GM12878 (cell line): ENCODE results near the gene EP400. TPM values are rescaled to one million over a fixed set of nuclear protein-coding genes. Genes with fewer than 3 reads are reported as not detected.

Experiments used
- ATAC-seq: fragments of 200-7000 bp; cut with Tn5 transposase; 3 replicates; pipeline ENCODE4 v1.9.1; 2020; ENCODE audit warnings: mild to moderate bottlenecking, moderate library complexity
- BruUV-seq: library from RNA; stranded (reverse); fragments of 400-500 nt; replicated peaks from 2 replicates; lab custom pipeline; 2021; lab: Mats Ljungman, UMichigan
- CTCF ChIA-PET: fragments of 300-600 bp; sonication (Branson Sonifier 250); formaldehyde crosslinking; extraction: SDS; loops from one replicate; lab custom pipeline; 2021; ENCODE audit warnings: inconsistent platforms; lab: Yijun Ruan, JAX
- POLR2A ChIA-PET: fragments of 350-600 bp; formaldehyde crosslinking; extraction: SDS; loops from one replicate; lab custom pipeline; 2021; ENCODE audit warnings: inconsistent platforms; lab: Charles Lee
- RAD21 ChIA-PET: fragments of 300-600 bp; sonication (Branson Sonifier 250); formaldehyde crosslinking; loops from one replicate; lab custom pipeline; 2023; ENCODE audit warnings: antibody characterized with exemption; ENCODE audit not compliant: unreplicated experiment; lab: Charles Lee
- SMC1A ChIA-PET: fragments of 300-600 bp; sonication (Branson Sonifier 250); formaldehyde crosslinking; loops from one replicate; lab custom pipeline; 2023; ENCODE audit not compliant: unreplicated experiment, uncharacterized antibody; lab: Charles Lee
- DNase-seq: peaks from one replicate; pipeline ENCODE4 v3.0.0-alpha.2; 2011; ENCODE audit warnings: low read depth, low spot score
- FAIRE-seq: peaks from 3 replicates; lab custom pipeline; 2011; peaks lifted over from hg19 to GRCh38; lab: Jason Lieb, UNC
- H2AFZ ChIP-seq: 2 replicates; pipeline ENCODE4 v1.6.0; 2011; ENCODE audit warnings: low read depth, low read length, control low read depth; ENCODE audit not compliant: control insufficient read depth
- H3K27ac ChIP-seq: 2 replicates; pipeline ENCODE4 v1.5.1; 2011; ENCODE audit warnings: control low read depth; ENCODE audit not compliant: control insufficient read depth, insufficient read depth
- H3K27me3 ChIP-seq, 2 experiments: replicated peaks in 1 of 2; 2 replicates each; pipeline versions ENCODE4 v1.6.0 to v1.6.1; 2011; ENCODE audit warnings: low read length in 1 of 2; ENCODE audit not compliant: control insufficient read depth in 2 of 2, insufficient read depth in 2 of 2
- H3K36me3 ChIP-seq, 2 experiments: 2 replicates each; pipeline ENCODE4 v1.5.1; 2011; ENCODE audit warnings: low read length in 1 of 2; ENCODE audit not compliant: control insufficient read depth in 2 of 2, insufficient read depth in 2 of 2
- H3K4me1 ChIP-seq: 2 replicates; pipeline ENCODE4 v1.6.1; 2011; ENCODE audit warnings: mild to moderate bottlenecking, low read length, moderate library complexity, mixed read lengths; ENCODE audit not compliant: control insufficient read depth, insufficient read depth
- H3K4me2 ChIP-seq: 2 replicates; pipeline ENCODE4 v1.6.0; 2011; ENCODE audit warnings: control low read depth; ENCODE audit not compliant: control insufficient read depth, insufficient read depth
- H3K4me3 ChIP-seq: fragments of 200-600 bp; sonication (generic); 2 replicates; pipeline ENCODE4 v1.5.1; 2016
- H3K79me2 ChIP-seq: 2 replicates; pipeline ENCODE4 v1.6.0; 2011; ENCODE audit warnings: low read length; ENCODE audit not compliant: control insufficient read depth, insufficient read depth
- H3K9ac ChIP-seq: 2 replicates; pipeline ENCODE4 v1.8.0; 2011; ENCODE audit warnings: low read length, control low read depth, mixed read lengths; ENCODE audit not compliant: control insufficient read depth, insufficient read depth
- H3K9me3 ChIP-seq: replicated peaks from 3 replicates; pipeline ENCODE4 v1.5.1; 2011; ENCODE audit warnings: mild to moderate bottlenecking, low read length; ENCODE audit not compliant: control insufficient read depth, insufficient read depth
- H4K20me1 ChIP-seq: 2 replicates; pipeline ENCODE4 v1.6.0; 2011; ENCODE audit not compliant: control insufficient read depth, insufficient read depth
- BCL3 ChIP-seq: IDR thresholded peaks from 2 replicates; pipeline ENCODE4 v1.6.1; 2011; ENCODE audit warnings: borderline replicate concordance, low read depth, mild to moderate bottlenecking, moderate library complexity, low read length; ENCODE audit not compliant: insufficient read depth, poor library complexity, severe bottlenecking
- BRCA1 ChIP-seq: IDR thresholded peaks from 2 replicates; pipeline ENCODE4 v1.6.1; 2011; ENCODE audit warnings: low read depth, low read length, improper control_type of control experiment
- CTCF ChIP-seq, 3 experiments: IDR thresholded peaks in 2 of 3; conservative IDR thresholded peaks in 1 of 3; 2 replicates each; pipeline ENCODE4 v1.5.1; 2011; ENCODE audit warnings: low read depth in 3 of 3, low read length in 3 of 3, mild to moderate bottlenecking in 3 of 3, control low read depth in 2 of 3, moderate library complexity in 2 of 3, inconsistent platforms in 1 of 3, mixed read lengths in 1 of 3; ENCODE audit not compliant: control insufficient read depth in 2 of 3, insufficient read depth in 1 of 3; ENCODE audit errors: extremely low read depth in 1 of 3
- DPF2 ChIP-seq: fragments of 450-650 bp; IDR thresholded peaks from 2 replicates; pipeline ENCODE4 v1.6.1; 2017; ENCODE audit warnings: mild to moderate bottlenecking
- NFXL1 ChIP-seq: fragments of 450-650 bp; IDR thresholded peaks from 2 replicates; pipeline ENCODE4 v1.6.1; 2017; ENCODE audit warnings: antibody characterized with exemption, mild to moderate bottlenecking, borderline replicate concordance
- PBX3 ChIP-seq: IDR thresholded peaks from 2 replicates; pipeline ENCODE4 v1.6.1; 2011; ENCODE audit warnings: mild to moderate bottlenecking, low read depth, low read length, moderate library complexity; ENCODE audit not compliant: insufficient replicate concordance
- POLR2A ChIP-seq: IDR thresholded peaks from 2 replicates; pipeline ENCODE4 v1.6.1; 2011; ENCODE audit warnings: low read depth, mild to moderate bottlenecking, low read length
- RCOR1 ChIP-seq: conservative IDR thresholded peaks from 2 replicates; pipeline ENCODE4 v1.6.1; 2012; ENCODE audit warnings: low read depth, low read length, improper control_type of control experiment
- REST ChIP-seq: IDR thresholded peaks from 2 replicates; pipeline ENCODE4 v1.6.1; 2012; ENCODE audit warnings: mild to moderate bottlenecking, low read depth, low read length
- SIN3A ChIP-seq: IDR thresholded peaks from 2 replicates; pipeline ENCODE4 v1.6.1; 2012; ENCODE audit warnings: low read depth, low read length, improper control_type of control experiment
- SRF ChIP-seq, 2 experiments: IDR thresholded peaks; 2 replicates each; pipeline ENCODE4 v1.6.1; 2011; ENCODE audit warnings: low read depth in 2 of 2, low read length in 2 of 2, mild to moderate bottlenecking in 1 of 2, moderate library complexity in 1 of 2
- TBL1XR1 ChIP-seq: IDR thresholded peaks from 2 replicates; pipeline ENCODE4 v1.6.1; 2012; ENCODE audit warnings: low read depth, low read length, improper control_type of control experiment
- TCF3 ChIP-seq: IDR thresholded peaks from 2 replicates; pipeline ENCODE4 v1.6.1; 2012; ENCODE audit warnings: low read depth, mild to moderate bottlenecking, low read length, borderline replicate concordance; ENCODE audit not compliant: insufficient read depth
- ZNF274 ChIP-seq: IDR thresholded peaks from one replicate; pipeline ENCODE4 v1.8.0; 2011; ENCODE audit not compliant: insufficient read length, insufficient read depth
- WGBS: methylation state at CpG from one replicate; pipeline ENCODE4 v1.1.6; 2016; ENCODE audit warnings: low lambda C conversion rate; ENCODE audit not compliant: insufficient replicate concordance, insufficient coverage; ENCODE audit errors: missing lambda C conversion rate; 5-methylcytosine and 5-hydroxymethylcytosine counted together
- in situ Hi-C: fragments of 300-500 bp; cut with MboI; formaldehyde crosslinking; loops from 9 replicates; pipeline ENCODE4 v1.14.3; 2018; ENCODE audit warnings: mixed read lengths
- intact Hi-C: fragments of 100-400 bp; cut with micrococcal nuclease; formaldehyde crosslinking; loops from one replicate; pipeline ENCODE4 v1.14.2; 2022; ENCODE audit not compliant: unreplicated experiment
- polyA plus RNA-seq, 11 experiments: library from polyadenylated mRNA; depleted of rRNA in 4 of 11; unstranded in 6 of 11; stranded (reverse) in 5 of 11; fragments of >200 nt; fragmentation: Nextera tagmentation in 4 of 11; fragmentation: Illumina TruSeq in 1 of 11; extraction: Ambion mirVana in 4 of 11; extraction: Trizol in 1 of 11; gene quantifications; 1 replicate in 1 of 11; 2 replicates in 10 of 11; pipeline versions ENCODE4 v1.2.1 to v1.2.3, GENCODE V29; 2011 to 2016; ENCODE audit warnings: inconsistent platforms in 2 of 11, missing spikeins in 2 of 11, low read depth in 1 of 11
- total RNA-seq, 4 experiments: library from RNA; depleted of rRNA in 3 of 4; stranded (reverse); fragments of >200 nt in 3 of 4; fragmentation: Illumina TruSeq in 1 of 4; extraction: Trizol in 1 of 4; gene quantifications; 2 replicates each; pipeline versions ENCODE4 v1.2.1 to v1.2.3, GENCODE V29; 2013 to 2021

EP400 gene
- total and polyA plus RNA-seq, 10 of the 15 experiments (the other 5 are each of a cell fraction or from before 2014, with no cell fraction given) = 3.8 to 44.2 (median 8.4) TPM

- TF ChIP-seq NFXL1 (no peak), SRF (IDR thresholded peaks at IDR 0.05; ENCODE audit: low read depth in 2 of 2, low read length in 2 of 2) (no peak), BCL3 (no peak), REST (no peak), RCOR1 (no peak)
- TF ChIP-seq, all 136 proteins: peak for 0
These were observed 3.0 kb upstream of the EP400 start (continued) for GRCh38 chr12:131946757-131947156.

- Histone ChIP-seq H2AFZ (no peak overlapping the region), H3K4me2 (no peak overlapping the region), H3K27me3 (no peaks in the 10 kb centered on the region), H3K27ac (no peak overlapping the region), H3K4me1 (peaks cover 3% of the 10 kb centered on the region; the same call in 1 of the 2 replicates), H3K79me2 (peaks cover 19% of the 10 kb centered on the region), H4K20me1 (no peaks in the 10 kb centered on the region), H3K4me3 (no peak overlapping the region), H3K9ac (no peak overlapping the region), H3K9me3 (no peaks in the 10 kb centered on the region), H3K36me3 (no peaks in the 10 kb centered on the region; a peak in 3 of 4 replicates)
- ChIA-PET SMC1A (no interaction called here), POLR2A (interaction anchor here (0.7 kb wide), 1 partner anchor 20 kb away, joined by 4 read pairs; no protein-coding TSS in a partner anchor), CTCF (no interaction called here), RAD21 (no interaction called here)
- no TSS peak for BruUV-seq
- ATAC-seq (no peak), FAIRE-seq (no peak), DNase-seq (no peak)
- in situ Hi-C loops (no loop called here), intact Hi-C loops (loop anchor here (2.0 kb wide), 1 partner anchor 19 kb away; the partner anchor contains the start of gene PUS1)
- 78% methylated on average over 8 of the region's 8 CpGs for WGBS
- TF ChIP-seq BRCA1 (no peak), TBL1XR1 (no peak), ZNF274 (no peak), POLR2A (no peak), DPF2 (no peak), TCF3 (no peak), CTCF (IDR thresholded peaks at IDR 0.05 in 2 of 3, conservative IDR thresholded peaks at IDR 0.05 in 1 of 3; ENCODE audit: control insufficient read depth in 2 of 3, extremely low read depth in 1 of 3, insufficient read depth in 1 of 3, low read depth in 3 of 3, low read length in 3 of 3) (no peak), SIN3A (no peak), PBX3 (no peak)
These were observed 2.2 kb upstream of the EP400 start for GRCh38 chr12:131947482-131948027.
